HEK293 (cell line): Measurements from ENCODE around the gene GOLGA3.

Experiments used
- GFI1B ChIP-seq: fragments of 450-650 bp; formaldehyde crosslinking; IDR thresholded peaks from 2 replicates; pipeline ENCODE4 v1.5.1; 2016; ENCODE audit warnings: missing biosample characterization, missing genetic modification characterization
- GLIS1 ChIP-seq: fragments of 450-650 bp; formaldehyde crosslinking; IDR thresholded peaks from 2 replicates; pipeline ENCODE4 v1.5.1; 2016; ENCODE audit warnings: missing biosample characterization, missing genetic modification characterization
- REST ChIP-seq: fragments of 450-650 bp; formaldehyde crosslinking; IDR thresholded peaks from 2 replicates; pipeline ENCODE4 v1.5.1; 2016; ENCODE audit warnings: missing biosample characterization, missing genetic modification characterization
- SP2 ChIP-seq: fragments of 450-650 bp; formaldehyde crosslinking; IDR thresholded peaks from 2 replicates; pipeline ENCODE4 v1.5.1; 2016; ENCODE audit warnings: missing biosample characterization, missing genetic modification characterization
- YY1 ChIP-seq: fragments of 450-650 bp; formaldehyde crosslinking; IDR thresholded peaks from 2 replicates; pipeline ENCODE4 v1.5.1; 2018; ENCODE audit warnings: missing biosample characterization, missing genetic modification characterization
- ZBTB17 ChIP-seq: fragments of 450-650 bp; formaldehyde crosslinking; IDR thresholded peaks from 2 replicates; pipeline ENCODE4 v1.5.1; 2016; ENCODE audit warnings: missing biosample characterization, missing genetic modification characterization
- ZBTB7A ChIP-seq: fragments of 450-650 bp; formaldehyde crosslinking; IDR thresholded peaks from 2 replicates; pipeline ENCODE4 v1.5.1; 2016; ENCODE audit warnings: low read depth, missing biosample characterization, missing genetic modification characterization
- ZFP69B ChIP-seq: fragments of 450-650 bp; formaldehyde crosslinking; IDR thresholded peaks from 2 replicates; pipeline ENCODE4 v1.5.1; 2016; ENCODE audit warnings: missing biosample characterization, missing genetic modification characterization
- ZNF394 ChIP-seq: fragments of 450-650 bp; formaldehyde crosslinking; IDR thresholded peaks from 2 replicates; pipeline ENCODE4 v1.5.1; 2016; ENCODE audit warnings: missing biosample characterization, missing genetic modification characterization, mild to moderate bottlenecking, moderate library complexity, borderline replicate concordance
- ZNF473 ChIP-seq: fragments of 450-650 bp; formaldehyde crosslinking; IDR thresholded peaks from 2 replicates; pipeline ENCODE4 v1.5.1; 2017; ENCODE audit warnings: missing biosample characterization, missing genetic modification characterization
- ZNF777 ChIP-seq: fragments of 450-650 bp; formaldehyde crosslinking; IDR thresholded peaks from 2 replicates; pipeline ENCODE4 v1.5.1; 2017; ENCODE audit warnings: missing biosample characterization, missing genetic modification characterization, borderline replicate concordance
- ZNF843 ChIP-seq: fragments of 450-650 bp; formaldehyde crosslinking; IDR thresholded peaks from 2 replicates; pipeline ENCODE4 v1.5.1; 2016; ENCODE audit warnings: missing biosample characterization, missing genetic modification characterization
- ZSCAN4 ChIP-seq: fragments of 450-650 bp; formaldehyde crosslinking; IDR thresholded peaks from 2 replicates; pipeline ENCODE4 v1.5.1; 2017; ENCODE audit warnings: missing biosample characterization, missing genetic modification characterization
- TF ChIP-seq, protein P1 (sequence below): fragments of 450-650 bp; formaldehyde crosslinking; IDR thresholded peaks from 2 replicates; pipeline ENCODE4 v1.5.1; 2016; ENCODE audit warnings: missing biosample characterization, missing genetic modification characterization
- TF ChIP-seq, protein P2 (sequence below): fragments of 450-650 bp; formaldehyde crosslinking; IDR thresholded peaks from 2 replicates; pipeline ENCODE4 v1.5.1; 2017; ENCODE audit warnings: missing biosample characterization, missing genetic modification characterization
- TF ChIP-seq, protein P3 (sequence below): fragments of 450-650 bp; formaldehyde crosslinking; IDR thresholded peaks from 2 replicates; pipeline ENCODE4 v1.5.1; 2017; ENCODE audit warnings: missing biosample characterization, missing genetic modification characterization
- TF ChIP-seq, protein P4 (sequence below): fragments of 450-650 bp; formaldehyde crosslinking; IDR thresholded peaks from 2 replicates; pipeline ENCODE4 v1.5.1; 2016; ENCODE audit warnings: missing biosample characterization, missing genetic modification characterization
- TF ChIP-seq, protein P5 (sequence below): fragments of 450-650 bp; formaldehyde crosslinking; IDR thresholded peaks from 2 replicates; pipeline ENCODE4 v1.5.1; 2016; ENCODE audit warnings: missing biosample characterization, missing genetic modification characterization
- TF ChIP-seq, protein P6 (sequence below): fragments of 450-650 bp; formaldehyde crosslinking; IDR thresholded peaks from 2 replicates; pipeline ENCODE4 v1.5.1; 2016; ENCODE audit warnings: missing biosample characterization, missing genetic modification characterization

GOLGA3 gene

DNA sequence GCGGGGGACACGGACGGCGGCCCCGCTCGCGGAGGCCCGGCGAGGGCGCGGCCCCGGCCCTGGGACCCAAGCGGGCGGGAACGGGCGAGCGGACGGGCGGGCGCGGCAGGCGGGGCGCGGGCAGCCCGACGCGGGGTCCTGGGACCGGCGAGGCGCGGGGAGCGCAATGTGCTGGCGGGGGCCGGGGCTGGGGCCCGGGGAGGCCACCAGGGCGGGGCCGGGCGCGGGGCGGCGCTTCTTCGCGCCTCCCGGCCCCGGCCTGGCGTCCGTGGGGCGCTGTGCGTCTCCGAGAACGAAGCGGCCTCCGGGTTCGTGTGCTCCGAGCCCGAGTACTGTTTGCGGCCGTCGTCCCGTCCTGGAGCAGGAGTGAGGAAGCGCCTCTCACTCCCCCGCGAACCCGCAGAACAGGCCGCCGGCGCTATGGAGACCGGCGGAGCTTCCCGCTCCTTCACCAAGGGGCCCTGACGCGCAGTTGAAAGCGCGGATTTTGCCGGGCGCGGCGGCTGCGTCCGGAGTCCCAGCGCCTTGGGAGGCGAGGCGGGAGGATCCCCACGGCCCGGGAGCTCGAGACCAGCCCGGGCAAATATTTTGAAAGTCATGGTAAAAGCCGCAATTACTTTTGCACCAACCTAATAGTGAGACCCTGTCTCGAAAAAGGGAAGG lies 66.6 kb downstream of the GOLGA3 start (continued):
- TF ChIP-seq, protein P1, sequence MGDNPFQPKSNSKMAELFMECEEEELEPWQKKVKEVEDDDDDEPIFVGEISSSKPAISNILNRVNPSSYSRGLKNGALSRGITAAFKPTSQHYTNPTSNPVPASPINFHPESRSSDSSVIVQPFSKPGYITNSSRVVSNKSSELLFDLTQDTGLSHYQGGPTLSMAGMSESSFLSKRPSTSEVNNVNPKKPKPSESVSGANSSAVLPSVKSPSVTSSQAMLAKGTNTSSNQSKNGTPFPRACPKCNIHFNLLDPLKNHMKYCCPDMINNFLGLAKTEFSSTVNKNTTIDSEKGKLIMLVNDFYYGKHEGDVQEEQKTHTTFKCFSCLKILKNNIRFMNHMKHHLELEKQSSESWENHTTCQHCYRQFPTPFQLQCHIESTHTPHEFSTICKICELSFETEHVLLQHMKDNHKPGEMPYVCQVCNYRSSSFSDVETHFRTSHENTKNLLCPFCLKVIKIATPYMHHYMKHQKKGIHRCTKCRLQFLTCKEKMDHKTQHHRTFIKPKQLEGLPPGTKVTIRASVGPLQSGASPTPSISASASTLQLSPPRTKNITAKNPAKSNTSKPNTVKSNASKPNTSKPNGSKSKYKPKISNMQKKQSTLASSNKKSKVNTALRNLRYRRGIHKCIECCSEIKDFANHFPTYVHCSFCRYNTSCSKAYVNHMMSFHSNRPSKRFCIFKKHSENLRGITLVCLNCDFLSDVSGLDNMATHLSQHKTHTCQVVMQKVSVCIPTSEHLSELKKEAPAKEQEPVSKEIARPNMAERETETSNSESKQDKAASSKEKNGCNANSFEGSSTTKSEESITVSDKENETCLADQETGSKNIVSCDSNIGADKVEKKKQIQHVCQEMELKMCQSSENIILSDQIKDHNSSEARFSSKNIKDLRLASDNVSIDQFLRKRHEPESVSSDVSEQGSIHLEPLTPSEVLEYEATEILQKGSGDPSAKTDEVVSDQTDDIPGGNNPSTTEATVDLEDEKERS (tag by site-specific recombination) = no peak; the same call in 1 of the 2 replicates
- TF ChIP-seq, protein P2, sequence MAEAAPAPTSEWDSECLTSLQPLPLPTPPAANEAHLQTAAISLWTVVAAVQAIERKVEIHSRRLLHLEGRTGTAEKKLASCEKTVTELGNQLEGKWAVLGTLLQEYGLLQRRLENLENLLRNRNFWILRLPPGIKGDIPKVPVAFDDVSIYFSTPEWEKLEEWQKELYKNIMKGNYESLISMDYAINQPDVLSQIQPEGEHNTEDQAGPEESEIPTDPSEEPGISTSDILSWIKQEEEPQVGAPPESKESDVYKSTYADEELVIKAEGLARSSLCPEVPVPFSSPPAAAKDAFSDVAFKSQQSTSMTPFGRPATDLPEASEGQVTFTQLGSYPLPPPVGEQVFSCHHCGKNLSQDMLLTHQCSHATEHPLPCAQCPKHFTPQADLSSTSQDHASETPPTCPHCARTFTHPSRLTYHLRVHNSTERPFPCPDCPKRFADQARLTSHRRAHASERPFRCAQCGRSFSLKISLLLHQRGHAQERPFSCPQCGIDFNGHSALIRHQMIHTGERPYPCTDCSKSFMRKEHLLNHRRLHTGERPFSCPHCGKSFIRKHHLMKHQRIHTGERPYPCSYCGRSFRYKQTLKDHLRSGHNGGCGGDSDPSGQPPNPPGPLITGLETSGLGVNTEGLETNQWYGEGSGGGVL = peak; percentile 43; the same call in 1 of the 2 replicates
- TF ChIP-seq REST (tag by site-specific recombination) (peak; percentile 48; the same call in 1 of the 2 replicates), SP2 (tag by site-specific recombination) (peak; percentile 11; the same call in 1 of the 2 replicates), ZNF473 (no peak), GFI1B (0 out of 2 replicates have a peak, but pooled peaks have one; percentile 18), ZNF394 (tag by site-specific recombination) (peak; percentile 51; the same call in 1 of the 2 replicates), ZBTB7A (tag by site-specific recombination) (peak; percentile 46; the same call in 1 of the 2 replicates), YY1 (tag by site-specific recombination) (0 out of 2 replicates have a peak, but pooled peaks have one; percentile 41), ZSCAN4 (0 out of 2 replicates have a peak, but pooled peaks have one; percentile 36), ZFP69B (0 out of 2 replicates have a peak, but pooled peaks have one; percentile 62), ZNF843 (tag by site-specific recombination) (0 out of 2 replicates have a peak, but pooled peaks have one; percentile 25), GLIS1 (tag by site-specific recombination) (peak; percentile 82), ZNF777 (tag by site-specific recombination) (0 out of 2 replicates have a peak, but pooled peaks have one; percentile 56), ZBTB17 (tag by site-specific recombination) (peak; percentile 69)
- TF ChIP-seq, protein P3, sequence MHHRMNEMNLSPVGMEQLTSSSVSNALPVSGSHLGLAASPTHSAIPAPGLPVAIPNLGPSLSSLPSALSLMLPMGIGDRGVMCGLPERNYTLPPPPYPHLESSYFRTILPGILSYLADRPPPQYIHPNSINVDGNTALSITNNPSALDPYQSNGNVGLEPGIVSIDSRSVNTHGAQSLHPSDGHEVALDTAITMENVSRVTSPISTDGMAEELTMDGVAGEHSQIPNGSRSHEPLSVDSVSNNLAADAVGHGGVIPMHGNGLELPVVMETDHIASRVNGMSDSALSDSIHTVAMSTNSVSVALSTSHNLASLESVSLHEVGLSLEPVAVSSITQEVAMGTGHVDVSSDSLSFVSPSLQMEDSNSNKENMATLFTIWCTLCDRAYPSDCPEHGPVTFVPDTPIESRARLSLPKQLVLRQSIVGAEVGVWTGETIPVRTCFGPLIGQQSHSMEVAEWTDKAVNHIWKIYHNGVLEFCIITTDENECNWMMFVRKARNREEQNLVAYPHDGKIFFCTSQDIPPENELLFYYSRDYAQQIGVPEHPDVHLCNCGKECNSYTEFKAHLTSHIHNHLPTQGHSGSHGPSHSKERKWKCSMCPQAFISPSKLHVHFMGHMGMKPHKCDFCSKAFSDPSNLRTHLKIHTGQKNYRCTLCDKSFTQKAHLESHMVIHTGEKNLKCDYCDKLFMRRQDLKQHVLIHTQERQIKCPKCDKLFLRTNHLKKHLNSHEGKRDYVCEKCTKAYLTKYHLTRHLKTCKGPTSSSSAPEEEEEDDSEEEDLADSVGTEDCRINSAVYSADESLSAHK = peak; percentile 55
- TF ChIP-seq, protein P4, sequence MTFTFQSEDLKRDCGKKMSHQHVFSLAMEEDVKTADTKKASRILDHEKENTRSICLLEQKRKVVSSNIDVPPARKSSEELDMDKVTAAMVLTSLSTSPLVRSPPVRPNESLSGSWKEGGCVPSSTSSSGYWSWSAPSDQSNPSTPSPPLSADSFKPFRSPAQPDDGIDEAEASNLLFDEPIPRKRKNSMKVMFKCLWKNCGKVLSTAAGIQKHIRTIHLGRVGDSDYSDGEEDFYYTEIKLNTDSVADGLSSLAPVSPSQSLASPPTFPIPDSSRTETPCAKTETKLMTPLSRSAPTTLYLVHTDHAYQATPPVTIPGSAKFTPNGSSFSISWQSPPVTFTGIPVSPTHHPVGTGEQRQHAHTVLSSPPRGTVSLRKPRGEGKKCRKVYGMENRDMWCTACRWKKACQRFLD (tag by site-specific recombination) = no peak
- TF ChIP-seq, protein P5, sequence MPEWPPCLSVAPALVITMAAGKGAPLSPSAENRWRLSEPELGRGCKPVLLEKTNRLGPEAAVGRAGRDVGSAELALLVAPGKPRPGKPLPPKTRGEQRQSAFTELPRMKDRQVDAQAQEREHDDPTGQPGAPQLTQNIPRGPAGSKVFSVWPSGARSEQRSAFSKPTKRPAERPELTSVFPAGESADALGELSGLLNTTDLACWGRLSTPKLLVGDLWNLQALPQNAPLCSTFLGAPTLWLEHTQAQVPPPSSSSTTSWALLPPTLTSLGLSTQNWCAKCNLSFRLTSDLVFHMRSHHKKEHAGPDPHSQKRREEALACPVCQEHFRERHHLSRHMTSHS = no peak
- TF ChIP-seq, protein P6, sequence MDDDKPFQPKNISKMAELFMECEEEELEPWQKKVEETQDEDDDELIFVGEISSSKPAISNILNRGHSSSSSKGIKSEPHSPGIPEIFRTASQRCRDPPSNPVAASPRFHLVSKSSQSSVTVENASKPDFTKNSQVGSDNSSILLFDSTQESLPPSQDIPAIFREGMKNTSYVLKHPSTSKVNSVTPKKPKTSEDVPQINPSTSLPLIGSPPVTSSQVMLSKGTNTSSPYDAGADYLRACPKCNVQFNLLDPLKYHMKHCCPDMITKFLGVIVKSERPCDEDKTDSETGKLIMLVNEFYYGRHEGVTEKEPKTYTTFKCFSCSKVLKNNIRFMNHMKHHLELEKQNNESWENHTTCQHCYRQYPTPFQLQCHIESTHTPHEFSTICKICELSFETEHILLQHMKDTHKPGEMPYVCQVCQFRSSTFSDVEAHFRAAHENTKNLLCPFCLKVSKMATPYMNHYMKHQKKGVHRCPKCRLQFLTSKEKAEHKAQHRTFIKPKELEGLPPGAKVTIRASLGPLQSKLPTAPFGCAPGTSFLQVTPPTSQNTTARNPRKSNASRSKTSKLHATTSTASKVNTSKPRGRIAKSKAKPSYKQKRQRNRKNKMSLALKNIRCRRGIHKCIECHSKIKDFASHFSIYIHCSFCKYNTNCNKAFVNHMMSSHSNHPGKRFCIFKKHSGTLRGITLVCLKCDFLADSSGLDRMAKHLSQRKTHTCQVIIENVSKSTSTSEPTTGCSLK = no peak
